Stimulated activated CD4-positive, alpha-beta T cell treated with anti-CD3 and anti-CD28 coated beads, Interleukin-15, amount 100 ng/mL, for 1 hour (primary cell): ENCODE data around the gene SAMD13.
"Not testable (repeated sequence)": the region's sequence is repeated elsewhere in the genome, so short reads cannot be mapped to it uniquely, and the experiment has no call there.

ENCODE experiments used
- DNase-seq, 2 donors: peaks; one replicate each; pipeline ENCODE4 v3.0.0-alpha.2; 2020; ENCODE audit warnings: low read depth in 1 of 2, low spot score in 1 of 2

Gene SAMD13

DNA sequence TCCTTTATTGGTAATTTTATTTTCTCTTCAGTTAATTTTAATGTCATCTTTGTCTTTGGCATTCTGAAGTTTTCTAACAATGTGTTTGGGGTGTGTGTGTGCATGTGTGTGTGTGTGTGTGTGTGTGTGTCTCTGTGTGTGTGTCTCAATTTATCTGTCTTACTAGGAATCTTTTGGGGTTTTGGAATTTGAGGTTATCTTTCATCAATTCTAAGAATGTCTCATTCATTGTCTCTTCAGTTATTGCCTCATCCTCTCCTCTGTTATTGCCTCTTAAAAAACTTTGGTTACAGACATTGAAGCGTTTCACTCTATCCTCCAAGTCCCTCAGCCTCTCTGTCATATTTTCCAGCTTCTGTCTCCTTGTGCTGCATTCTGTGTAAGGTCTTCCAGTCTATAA is 18.1 kb upstream of the SAMD13 start:
- DNase-seq = no peak

DNA sequence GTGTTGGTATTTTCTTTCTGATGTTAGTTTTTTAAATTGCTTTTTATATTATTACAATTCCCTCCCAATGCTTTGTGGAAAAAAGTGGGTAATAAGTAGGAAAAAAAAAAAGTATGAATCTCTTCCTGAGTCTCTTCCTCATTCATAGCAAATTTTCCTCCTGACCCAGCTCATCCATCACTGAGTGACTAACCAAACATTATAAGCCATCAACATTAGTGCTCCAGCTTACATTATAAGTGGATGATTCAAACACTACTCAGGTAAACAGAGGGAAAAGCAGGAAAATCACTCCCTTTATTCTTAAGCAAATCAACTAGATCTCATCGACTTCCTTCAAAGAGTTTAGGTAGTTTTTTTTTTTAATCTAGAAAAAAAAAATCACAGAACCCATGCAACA is 15.4 kb upstream of the SAMD13 start:
- DNase-seq = no peak

DNA sequence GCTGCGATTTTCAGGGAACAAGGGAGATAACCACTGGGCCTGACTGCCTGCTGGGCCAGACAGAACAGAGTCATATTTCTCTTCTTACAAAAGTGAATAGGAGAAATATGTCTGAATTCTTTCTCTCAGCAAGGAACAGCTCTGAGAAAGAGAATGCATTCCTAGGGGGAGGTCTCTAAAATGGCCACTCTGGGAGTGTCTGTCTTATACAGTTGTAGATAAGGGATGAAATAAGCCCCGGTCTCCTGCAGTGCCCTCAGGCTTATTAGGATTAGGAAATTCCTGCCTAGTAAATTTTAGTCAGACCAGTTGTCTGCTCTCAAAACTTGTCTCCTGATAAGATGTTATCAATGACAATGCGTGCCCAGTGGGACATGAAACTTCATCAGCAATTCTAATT is 14.1 kb upstream of the SAMD13 start:
- not testable (repeated sequence) for DNase-seq

DNA sequence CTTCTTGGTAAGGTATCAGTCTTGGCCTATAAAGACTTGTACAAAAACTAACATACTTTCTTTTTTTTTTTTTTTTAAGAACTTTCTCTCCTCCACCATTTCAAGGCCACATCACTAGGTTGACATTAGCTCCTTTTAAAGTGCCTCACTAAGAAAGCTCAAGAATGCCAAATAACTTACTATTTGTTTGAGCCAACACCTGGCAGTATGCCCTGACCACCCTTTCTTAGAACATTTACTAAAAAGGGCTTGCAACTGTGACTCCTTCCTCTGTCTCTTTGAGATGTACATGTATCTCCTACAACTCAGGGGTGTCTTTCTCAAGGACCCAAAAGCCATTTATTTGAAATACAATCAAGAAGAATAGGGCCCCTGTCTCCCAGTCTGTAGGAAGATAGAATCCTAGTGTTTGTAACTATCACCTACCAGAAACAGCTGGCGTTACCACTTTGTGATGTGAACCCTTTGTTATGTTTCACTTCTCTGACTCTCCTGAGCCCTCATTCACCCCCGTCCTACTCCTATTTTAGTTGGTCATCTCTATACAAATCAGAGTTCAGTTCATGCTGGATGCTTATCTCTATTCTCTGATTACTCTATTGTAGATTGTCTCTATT is 12.2 kb upstream of the SAMD13 start:
- no peak for DNase-seq

DNA sequence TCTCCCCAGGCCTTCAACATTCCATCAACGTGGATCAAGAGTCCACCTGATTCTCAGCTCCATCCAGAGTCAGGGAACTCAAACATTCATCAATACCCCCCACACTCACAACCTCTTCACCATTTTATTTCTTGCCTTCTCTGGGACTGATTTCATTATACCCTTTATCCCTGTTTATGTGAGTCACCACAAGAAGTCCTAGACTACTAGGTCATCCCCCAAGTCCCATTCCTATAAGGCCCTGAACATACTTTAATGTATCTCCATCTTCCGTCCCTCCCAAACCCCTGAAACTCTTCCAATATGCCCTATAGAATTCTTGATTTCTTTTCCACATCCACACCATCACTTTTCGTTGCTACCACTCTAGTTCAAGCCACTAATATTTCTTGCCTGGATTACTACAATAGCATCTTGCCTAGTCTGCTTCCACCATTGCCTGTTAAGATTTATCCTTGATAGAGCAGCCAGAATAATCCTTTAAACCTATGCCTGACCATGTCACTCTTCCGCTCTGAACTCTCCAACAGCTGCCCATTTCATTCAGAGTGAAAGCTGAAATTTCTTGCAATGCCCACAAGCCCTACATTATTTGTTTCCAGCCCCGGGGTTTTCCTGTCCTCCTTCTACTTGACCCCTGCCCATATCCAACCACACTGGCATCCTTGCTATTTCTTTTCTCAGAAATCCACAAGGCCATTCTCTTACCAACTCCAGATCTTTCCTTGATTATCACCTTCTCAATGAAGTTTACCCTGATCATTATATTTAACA is 9.4 kb upstream of the SAMD13 start:
- DNase-seq = no peak

DNA sequence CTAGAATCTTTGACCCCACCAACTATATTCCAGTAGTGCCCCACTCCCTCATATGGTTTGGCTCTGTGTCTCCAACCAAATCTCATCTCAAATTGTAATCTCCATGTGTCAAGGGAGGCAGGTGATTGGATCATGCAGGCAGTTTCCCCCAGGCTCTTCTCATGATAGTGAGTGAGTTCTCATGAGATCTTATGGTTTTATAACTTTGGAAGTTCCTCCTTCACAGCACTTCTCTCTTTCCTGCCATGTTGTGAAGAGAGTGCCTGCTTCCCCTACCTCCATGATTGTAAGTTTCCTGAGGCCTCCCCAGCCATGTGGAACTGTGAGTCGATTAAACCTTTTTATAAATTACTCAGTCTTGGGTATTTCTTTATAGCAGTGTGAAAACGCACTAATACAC is 7.7 kb upstream of the SAMD13 start:
- DNase-seq = no peak

DNA sequence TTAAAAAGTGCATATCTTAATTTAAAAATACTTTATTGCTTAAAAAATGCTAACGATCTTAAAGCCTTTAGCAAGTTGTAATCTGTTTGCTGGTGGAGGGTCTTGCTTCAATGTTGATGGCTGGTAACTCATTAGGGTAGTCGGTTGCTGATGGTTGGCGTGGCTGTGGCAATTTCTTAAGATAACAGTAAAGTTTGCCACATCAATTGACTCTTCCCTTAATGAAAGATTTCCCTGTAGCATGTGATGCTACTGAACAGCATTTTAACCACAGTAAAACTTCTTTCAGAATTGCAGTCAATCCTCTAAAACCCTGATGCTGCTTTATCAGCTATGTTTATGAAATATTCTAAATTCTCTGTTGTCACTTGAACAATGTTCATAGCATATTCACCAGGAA is 6.8 kb upstream of the SAMD13 start:
- DNase-seq = no peak

DNA sequence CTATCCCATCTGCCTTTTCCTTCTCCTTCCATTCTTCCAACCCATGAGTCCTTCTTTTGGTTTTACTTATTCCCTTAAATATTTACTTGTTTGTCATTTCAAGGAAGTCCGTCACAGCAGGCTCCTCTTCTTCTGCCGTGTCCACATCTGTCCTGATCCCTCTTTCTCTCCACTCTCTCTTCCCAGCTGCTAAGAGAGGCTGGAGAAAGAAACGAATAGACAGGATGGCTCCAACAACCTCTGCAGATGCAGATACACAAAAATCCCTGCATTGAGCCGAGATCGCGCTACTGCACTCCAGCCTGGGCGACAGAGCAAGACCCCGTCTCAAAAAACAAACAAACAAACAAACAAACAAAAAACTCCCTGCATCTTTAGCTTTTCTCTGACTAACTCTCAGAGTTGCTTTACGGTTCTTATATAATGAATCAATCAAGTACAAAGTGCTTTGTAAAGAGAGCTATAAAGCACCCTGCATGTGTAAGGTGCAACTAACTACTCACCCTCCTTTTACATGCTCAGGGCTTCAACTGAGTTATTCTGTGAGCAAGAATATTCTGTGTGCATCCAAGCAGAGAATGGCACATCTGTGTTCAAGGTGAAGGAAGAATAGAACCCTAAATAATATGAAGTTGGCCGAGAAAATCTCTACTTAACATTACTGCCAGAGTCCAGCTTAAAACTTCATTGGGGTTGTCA is 3.8 kb upstream of the SAMD13 start:
- DNase-seq = no peak

DNA sequence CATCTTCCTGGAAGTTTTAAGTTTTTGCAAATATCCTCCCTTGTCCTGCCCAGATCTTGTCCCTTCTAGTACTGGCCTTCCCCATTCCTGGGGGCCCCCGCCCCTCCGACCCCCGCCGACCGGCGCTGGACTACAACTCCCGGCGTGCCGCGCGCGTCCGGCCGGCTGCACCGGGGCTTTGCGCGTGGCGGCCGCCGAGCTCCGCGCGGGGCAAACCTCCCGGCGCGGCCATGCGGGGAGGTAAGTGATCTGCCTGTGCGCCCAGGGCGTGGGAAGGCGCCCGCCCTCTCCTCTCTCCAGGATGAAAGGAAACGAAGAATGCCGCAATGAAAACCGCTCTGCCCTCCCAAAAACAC is 3.2 kb upstream of the SAMD13 start:
- DNase-seq = peak in 1 of 2 donors; percentile 40

DNA sequence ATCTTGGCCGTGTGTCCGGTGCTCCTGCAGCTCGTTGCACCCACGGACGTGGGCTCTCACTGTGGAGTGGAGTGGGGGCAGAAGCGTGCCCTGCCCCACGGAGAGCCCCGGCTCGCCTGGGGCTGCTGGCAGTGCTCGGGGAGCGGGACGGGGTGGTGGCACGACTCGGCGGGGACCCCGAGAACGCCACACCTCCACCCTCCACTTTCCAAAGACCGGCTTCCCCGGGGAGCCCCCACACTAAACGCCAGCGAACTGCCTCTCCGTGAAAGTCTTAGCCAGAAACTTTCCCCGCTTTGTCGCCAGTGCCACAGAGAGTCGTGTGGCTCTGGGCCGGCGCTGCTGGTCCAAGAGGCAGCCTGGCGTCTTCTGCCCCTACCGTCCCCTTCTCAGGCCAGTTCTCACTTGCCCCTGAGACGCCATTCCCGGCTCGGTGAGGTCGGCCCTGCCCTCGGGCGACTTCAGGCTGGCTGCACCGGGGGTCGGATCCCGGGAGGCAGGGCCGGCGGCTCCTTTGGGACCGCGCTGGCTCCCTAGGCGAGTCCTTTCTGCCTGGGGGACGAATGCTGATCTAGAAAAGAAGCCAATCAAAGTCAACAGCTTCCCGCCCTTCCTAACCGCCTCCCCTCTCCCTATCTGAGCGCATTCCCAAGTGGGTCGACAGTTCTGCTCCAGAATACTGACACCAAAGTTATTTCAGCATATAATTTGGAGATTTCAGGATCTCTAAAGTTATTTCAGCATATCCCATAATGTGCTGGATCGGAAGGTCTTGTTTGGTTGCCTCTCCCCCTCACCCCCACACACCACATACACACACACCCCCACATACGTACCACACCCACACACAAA is 2.6 kb upstream of the SAMD13 start:
- peak in 1 of 2 donors; percentile 17 for DNase-seq

DNA sequence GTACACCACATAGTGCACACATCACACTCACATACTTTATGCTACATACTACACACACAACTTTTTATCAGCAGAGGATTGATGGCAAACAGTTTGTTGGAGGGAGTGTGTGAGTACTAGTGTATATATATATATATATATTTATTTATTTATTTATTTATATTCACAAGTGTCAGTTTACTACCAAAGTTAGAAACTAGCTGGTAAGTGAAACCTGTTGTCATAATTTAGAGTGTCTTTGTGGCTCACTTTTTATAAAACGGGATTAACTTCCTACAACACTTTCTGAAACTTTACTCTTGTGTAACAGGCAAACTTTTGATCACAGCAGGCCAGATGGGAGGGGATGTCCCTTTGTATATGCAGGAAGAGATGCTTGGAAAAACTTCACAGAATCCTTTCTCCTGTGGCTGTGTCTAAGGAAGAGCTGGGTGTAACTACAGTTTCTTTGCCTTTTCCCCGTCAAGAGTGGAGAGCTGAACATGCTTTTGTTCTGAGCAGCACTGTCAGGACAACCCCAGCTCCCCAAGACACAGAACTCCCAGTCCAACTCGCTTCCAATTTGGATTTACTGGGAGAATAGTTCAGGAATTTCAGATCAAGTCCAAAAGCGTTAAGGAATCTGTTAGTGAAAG is 1.9 kb upstream of the SAMD13 start:
- DNase-seq = no peak

DNA sequence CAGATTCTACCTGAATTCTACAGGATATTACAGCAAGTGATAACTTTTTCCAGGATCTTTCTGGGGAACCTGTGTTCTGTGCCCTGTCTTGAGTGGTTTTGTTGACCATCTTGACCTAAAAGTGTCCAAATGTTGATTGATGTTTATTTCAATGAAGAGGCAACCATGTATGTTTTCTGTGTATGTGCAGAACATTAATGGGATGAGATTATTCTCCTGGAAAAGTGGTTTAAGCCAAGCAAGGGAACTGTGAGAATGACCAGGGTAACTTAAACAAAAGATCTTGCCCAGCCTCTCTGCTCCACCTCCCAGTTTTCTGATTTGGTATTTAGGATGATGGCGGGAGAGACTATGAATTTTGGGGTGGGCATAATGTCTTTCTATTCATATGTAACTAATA is 1.0 kb upstream of the SAMD13 start:
- no peak for DNase-seq

DNA sequence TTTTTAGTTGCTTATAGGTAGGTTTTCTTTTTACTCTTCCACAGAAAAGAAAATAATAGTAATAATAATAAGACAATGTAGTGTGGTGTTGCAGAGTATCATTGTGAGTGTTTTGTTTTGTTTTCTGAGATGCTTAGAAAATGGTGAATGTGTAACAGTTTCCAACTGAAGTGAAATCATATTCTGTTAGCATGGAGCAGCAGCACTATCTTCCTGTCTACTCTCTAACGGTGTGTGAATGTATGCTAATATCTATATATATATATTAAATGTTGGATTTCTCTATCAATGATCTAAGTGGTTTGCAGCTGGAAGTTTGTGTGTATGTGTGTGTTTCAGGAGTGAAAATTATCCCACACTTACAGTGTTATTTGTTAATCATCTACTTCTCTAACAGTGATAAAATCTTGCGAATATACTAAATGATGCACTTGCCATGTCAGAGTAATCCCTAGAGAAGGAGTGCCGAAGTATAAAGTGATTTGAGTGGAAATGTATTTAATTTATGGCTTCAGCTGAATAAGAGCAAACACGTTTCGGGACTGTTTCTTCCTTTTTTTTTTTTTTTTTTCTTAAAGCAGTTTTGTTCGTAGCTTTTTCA is 377 bp downstream of the SAMD13 start:
- no peak for DNase-seq

DNA sequence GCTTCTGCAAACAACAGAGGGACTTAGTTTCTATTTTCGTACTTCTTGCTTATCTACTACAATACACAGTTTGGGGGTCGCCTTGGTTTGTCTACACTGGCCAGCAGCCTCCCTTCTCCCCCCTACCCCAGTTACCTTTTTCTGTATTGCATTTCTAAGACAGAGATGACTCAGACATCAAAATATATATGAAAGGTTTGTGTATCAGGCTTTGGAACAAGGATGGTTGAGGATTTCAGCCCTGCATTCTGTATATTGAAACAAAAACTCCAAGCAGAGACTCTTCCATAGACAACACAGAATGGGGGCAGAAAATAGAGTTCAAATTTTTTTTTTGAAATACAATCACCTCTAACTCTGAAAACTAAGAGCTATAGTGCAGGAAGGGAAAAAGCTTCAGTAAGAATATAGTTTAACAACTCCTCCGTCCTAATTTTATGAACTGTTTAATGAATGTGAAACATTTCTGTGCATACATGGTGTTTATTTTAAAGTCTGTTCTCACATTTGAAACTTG is 1.9 kb downstream of the SAMD13 start:
- DNase-seq = no peak

DNA sequence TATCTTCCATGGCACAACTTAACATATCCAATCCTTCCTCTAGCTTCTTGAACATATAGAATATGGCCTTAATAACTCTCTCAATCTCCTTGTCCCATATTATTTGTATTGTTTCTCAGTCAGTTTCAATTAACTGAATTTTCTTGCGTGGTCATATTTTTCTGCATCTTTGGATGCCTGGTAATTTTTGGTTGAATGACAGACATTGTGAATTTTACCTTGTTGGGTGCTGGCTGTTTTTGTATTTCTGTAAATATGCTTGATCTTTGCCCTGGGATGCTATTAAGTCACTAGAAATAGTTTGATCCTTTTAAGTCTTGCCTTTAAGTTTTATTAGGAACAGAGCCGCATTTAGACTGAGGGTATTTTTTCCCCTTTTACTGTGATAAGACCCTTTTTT is 5.9 kb downstream of the SAMD13 start:
- DNase-seq = no peak

DNA sequence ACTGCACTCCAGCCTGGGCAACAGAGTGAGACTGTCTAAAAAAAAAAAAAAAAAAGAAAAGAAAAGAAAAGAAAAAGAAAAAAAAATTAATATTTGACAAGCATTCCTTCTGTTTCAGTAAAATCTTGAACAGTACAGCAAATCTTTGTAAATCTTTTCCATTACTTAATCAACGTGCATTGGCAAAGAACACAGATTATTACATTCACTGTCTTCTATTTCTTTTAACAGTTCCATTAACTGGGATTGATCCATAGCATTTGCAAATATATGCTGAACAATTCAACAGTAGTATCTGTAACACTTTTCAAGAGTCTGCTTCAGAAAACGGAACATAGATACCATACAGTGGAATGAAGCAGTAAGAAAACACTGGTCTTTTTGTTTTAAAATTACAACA is 9.8 kb downstream of the SAMD13 start:
- no peak for DNase-seq

DNA sequence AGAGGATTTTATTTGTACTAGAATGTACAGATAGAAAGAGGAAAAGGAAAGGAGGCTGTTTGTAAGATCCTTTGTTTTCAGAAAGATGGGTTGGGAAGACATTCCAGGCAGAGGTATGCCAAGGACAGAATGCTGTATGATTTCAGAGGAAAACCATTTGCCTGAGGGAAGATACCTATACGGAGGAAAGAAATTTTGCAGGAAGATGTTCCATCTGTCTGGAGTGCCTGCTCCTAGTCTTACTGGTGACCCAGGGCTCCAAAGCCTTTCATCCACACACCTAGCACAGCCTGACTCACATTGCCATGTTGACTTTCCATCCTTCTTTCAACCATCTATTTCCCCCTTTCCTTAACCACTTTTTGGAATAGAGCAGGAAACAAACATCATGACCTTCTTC is 18.2 kb downstream of the SAMD13 start:
- no peak for DNase-seq

DNA sequence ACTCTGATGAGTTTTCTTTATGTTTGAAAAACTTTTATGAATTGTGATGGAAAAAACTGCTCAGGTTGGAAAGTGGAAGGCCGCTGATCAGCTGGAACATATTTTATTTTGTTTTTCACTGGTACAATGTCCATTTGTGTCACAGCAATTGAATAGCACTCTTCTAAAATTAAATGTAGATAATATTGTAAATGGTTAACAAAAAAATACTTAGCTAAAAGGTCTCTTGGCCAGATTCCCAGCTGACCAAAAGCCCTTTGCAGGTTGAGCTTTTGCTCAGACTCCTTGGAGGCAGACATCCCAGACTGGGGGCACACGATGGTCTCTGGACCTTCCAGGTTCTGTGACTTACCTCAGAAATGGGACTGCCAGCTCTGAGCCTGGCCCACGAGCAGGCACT is 26.3 kb downstream of the SAMD13 start:
- DNase-seq = no peak

DNA sequence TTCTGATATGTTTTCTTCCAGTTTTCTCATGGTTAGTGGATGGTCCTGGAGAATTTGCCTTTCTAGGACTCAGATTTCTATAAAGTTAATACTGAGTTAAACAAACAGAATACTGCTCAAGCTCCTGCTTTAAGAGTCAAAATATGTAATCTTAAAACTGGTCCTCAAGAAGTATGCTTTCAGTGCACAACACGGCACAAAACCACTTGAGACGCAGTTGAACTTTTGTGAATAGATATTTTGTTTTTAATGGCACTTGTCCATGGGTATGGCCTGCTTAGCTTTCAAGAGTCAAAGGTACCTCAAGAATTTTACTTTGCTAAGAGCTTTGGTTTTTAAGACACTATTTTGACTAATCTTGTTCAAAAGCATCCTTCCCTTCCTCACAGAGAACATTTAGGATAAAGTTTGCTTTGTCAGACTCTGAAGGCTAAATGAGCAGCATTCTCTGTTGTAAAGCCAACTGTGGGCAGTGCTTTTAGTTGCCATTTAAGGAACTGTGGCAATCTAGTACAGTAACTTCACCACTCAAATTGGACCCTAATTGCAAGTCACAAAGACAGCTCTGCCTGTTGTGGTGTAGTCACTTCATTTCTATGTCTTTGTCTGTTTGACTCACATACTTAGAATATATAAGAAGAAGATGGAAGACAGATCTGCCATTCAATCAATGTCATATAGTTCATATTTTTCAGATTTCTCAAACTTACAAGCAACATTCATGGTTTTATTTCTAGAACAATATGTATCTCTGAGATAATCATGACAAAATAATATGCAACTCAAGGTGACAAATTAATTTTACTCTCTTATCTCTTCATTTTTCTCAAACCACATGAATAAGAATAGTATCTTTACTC is 28.8 kb downstream of the SAMD13 start:
- no peak for DNase-seq

DNA sequence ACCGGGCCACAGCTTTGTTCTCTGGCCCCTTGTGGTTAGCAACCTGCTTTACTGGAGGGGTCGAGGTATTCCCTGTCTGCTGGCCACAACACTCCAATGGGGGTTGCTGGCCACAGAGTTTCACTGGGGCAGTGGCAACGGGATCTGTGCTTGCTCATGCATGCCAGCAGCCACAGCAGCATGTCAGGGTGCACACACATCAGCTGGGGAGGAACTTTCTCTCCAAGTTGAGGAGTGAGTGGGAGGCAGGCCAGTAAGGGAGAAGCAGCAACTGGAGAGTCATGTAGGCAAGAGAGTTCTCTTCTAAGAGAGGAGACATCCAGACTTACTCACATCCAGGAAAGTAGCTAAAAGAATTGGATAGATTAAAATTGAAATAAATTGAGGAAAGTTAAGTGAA is 38.0 kb downstream of the SAMD13 start:
- DNase-seq = no peak
